SU-DHL-6 (cell line): ENCODE results near the gene B3GNT8.

ENCODE experiments used
- H2AFZ ChIP-seq: fragments of 200-600 bp; sonication (generic); 2 replicates; pipeline ENCODE4 v1.6.1; 2014; ENCODE audit warnings: low read depth, mild to moderate bottlenecking, moderate library complexity, mixed read lengths, antibody characterized with exemption, low read length; ENCODE audit not compliant: severe bottlenecking
- H3F3A ChIP-seq: fragments of 200-600 bp; shearing (Covaris generic); 2 replicates; pipeline ENCODE4 v1.6.0; 2016; ENCODE audit warnings: antibody characterized with exemption, mild to moderate bottlenecking; ENCODE audit not compliant: insufficient read depth
- H3K27ac ChIP-seq: fragments of 200-600 bp; sonication (generic); 2 replicates; pipeline ENCODE4 v1.5.1; 2016; ENCODE audit warnings: low read depth, mild to moderate bottlenecking, low read length, moderate library complexity, mixed read lengths
- H3K27me3 ChIP-seq: fragments of 200-600 bp; sonication (generic), shearing (Covaris generic); 2 replicates; pipeline ENCODE4 v1.6.0; 2014; ENCODE audit warnings: mild to moderate bottlenecking, low read length
- H3K36me3 ChIP-seq: fragments of 200-600 bp; sonication (generic); 2 replicates; pipeline ENCODE4 v1.6.1; 2014; ENCODE audit warnings: mild to moderate bottlenecking, low read length, mixed read lengths
- H3K4me2 ChIP-seq: fragments of 300-600, 200-600 bp; shearing (Covaris generic), sonication (generic); 2 replicates; pipeline ENCODE4 v1.6.0; 2014; ENCODE audit warnings: low read length, low read depth, mild to moderate bottlenecking; ENCODE audit not compliant: poor library complexity, severe bottlenecking
- H3K4me3 ChIP-seq: fragments of 200-600 bp; sonication (generic); 2 replicates; pipeline ENCODE4 v1.5.1; 2014; ENCODE audit warnings: antibody characterized with exemption, low read length, mild to moderate bottlenecking, mixed read lengths; ENCODE audit not compliant: insufficient read depth, poor library complexity, severe bottlenecking
- H3K79me2 ChIP-seq: fragments of 200-600 bp; sonication (generic); 2 replicates; pipeline ENCODE4 v1.6.1; 2014; ENCODE audit warnings: mild to moderate bottlenecking, low read length, moderate library complexity; ENCODE audit not compliant: insufficient read depth
- H3K9ac ChIP-seq: fragments of 200-600 bp; sonication (generic); 2 replicates; pipeline ENCODE4 v1.7.0; 2014; ENCODE audit warnings: mild to moderate bottlenecking, low read length
- H3K9me2 ChIP-seq: fragments of 200-600 bp; sonication (generic); replicated peaks from 2 replicates; pipeline ENCODE4 v1.6.1; 2014; ENCODE audit warnings: low read length; ENCODE audit not compliant: insufficient read depth
- H3K9me3 ChIP-seq: fragments of 200-600 bp; sonication (generic); 2 replicates; pipeline ENCODE4 v1.6.1; 2014; ENCODE audit warnings: low read length, mixed read lengths; ENCODE audit not compliant: insufficient read depth
- H4K20me1 ChIP-seq: fragments of 200-600 bp; sonication (generic); 2 replicates; pipeline ENCODE4 v1.6.1; 2014; ENCODE audit warnings: low read depth, mild to moderate bottlenecking, antibody characterized with exemption, low read length, moderate library complexity, mixed read lengths
- CTCF ChIP-seq: fragments of 200-600 bp; sonication (generic); IDR thresholded peaks from one replicate; pipeline ENCODE4 v1.5.1; 2017; ENCODE audit warnings: antibody characterized with exemption, mild to moderate bottlenecking, low read length, moderate library complexity; ENCODE audit not compliant: insufficient read depth, poor library complexity, severe bottlenecking
- EZH2phosphoT487 ChIP-seq: fragments of 200-600 bp; sonication (generic), shearing (Covaris generic); conservative IDR thresholded peaks from 2 replicates; pipeline ENCODE4 v1.6.1; 2018; ENCODE audit warnings: mild to moderate bottlenecking, antibody characterized with exemption, low read length, moderate library complexity, mixed read lengths

Gene B3GNT8

GRCh38 chr19:41457241-41457640, 30.1 kb upstream of the B3GNT8 start:
- H4K20me1 ChIP-seq, result no peaks in the 10 kb centered on the region
- no peak overlapping the region for H3K4me2 ChIP-seq
- no peak for TF ChIP-seq EZH2phosphoT487
- no peak for TF ChIP-seq CTCF
- 0 out of 2 replicates have a peak, but pooled peaks cover 3% of the 10 kb centered on the region for H3K9me3 ChIP-seq
- no peak overlapping the region for H3K9ac ChIP-seq
- H2AFZ ChIP-seq, result no peak overlapping the region
- no peaks in the 10 kb centered on the region for H3F3A ChIP-seq
- H3K9me2 ChIP-seq, result no peaks in the 10 kb centered on the region
- no peaks in the 10 kb centered on the region for H3K36me3 ChIP-seq
- H3K79me2 ChIP-seq, result no peaks in the 10 kb centered on the region
- no peak overlapping the region for H3K27ac ChIP-seq
- no peaks in the 10 kb centered on the region for H3K27me3 ChIP-seq
- H3K4me3 ChIP-seq, result no peak overlapping the region

GRCh38 chr19:41456342-41456918, 29.3 kb upstream of the B3GNT8 start:
- TF ChIP-seq CTCF (no peak), EZH2phosphoT487 (no peak)
- no peak overlapping the region for H2AFZ ChIP-seq
- H3K9me2 ChIP-seq, result no peaks in the 10 kb centered on the region
- no peak overlapping the region for H3K4me2 ChIP-seq
- H3F3A ChIP-seq, result no peaks in the 10 kb centered on the region
- H3K9me3 ChIP-seq, result 0 out of 2 replicates have a peak, but pooled peaks cover 3% of the 10 kb centered on the region
- no peaks in the 10 kb centered on the region for H4K20me1 ChIP-seq
- no peak overlapping the region for H3K27ac ChIP-seq
- H3K27me3 ChIP-seq, result no peaks in the 10 kb centered on the region
- H3K79me2 ChIP-seq, result no peaks in the 10 kb centered on the region
- no peak overlapping the region for H3K4me3 ChIP-seq
- H3K36me3 ChIP-seq, result no peaks in the 10 kb centered on the region
- H3K9ac ChIP-seq, result no peak overlapping the region

DNA sequence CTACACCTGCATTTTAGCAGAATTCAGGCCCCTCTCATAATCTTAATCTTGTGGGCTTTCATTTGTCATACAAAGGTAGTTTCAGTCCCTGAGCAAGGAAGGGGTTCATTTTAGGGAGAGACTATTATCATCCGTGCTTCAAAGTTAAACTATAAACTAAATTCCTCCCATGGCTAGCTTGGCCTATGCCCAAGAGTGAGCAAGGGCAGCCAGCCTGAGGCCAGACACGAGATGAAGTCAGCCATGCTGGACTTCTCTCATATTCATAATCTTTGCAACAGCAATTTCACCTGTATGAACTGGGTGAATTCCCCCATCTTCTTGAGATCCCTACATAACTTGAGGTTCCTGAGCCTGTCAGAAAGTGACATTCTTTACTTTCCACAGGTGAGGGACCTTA, 28.8 kb upstream of the B3GNT8 start:
- Histone ChIP-seq H3K9me2 (no peaks in the 10 kb centered on the region), H4K20me1 (no peaks in the 10 kb centered on the region), H3F3A (no peaks in the 10 kb centered on the region), H3K27me3 (no peaks in the 10 kb centered on the region), H3K9ac (no peak overlapping the region), H3K9me3 (0 out of 2 replicates have a peak, but pooled peaks cover 3% of the 10 kb centered on the region), H2AFZ (no peak overlapping the region), H3K4me3 (no peak overlapping the region), H3K79me2 (no peaks in the 10 kb centered on the region), H3K27ac (no peak overlapping the region), H3K4me2 (no peak overlapping the region), H3K36me3 (no peaks in the 10 kb centered on the region)
- TF ChIP-seq EZH2phosphoT487 (no peak), CTCF (no peak)
